ENCODE results near the gene ZNF839.
"Not testable (repeated sequence)": the region's sequence is repeated elsewhere in the genome, so short reads cannot be mapped to it uniquely, and the experiment has no call there.

ZNF839 gene

DNA sequence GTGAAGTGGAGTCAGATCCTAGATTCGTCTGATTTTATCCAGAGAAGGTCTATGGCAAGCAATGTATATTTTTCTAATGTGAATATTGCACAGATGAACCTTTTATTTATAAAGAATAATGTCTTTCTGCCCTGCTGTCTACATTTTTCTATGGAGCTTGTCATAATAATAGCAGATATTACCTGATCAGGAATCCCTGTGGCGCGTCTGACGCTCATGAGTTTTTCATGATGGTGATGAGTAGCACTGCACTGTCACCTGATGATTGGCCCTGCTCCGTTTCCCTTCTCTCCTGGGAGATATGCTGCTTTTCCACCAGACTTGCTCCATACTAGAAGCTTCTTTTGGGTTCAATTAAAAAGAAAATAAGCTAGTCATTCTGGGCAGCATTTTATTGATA is 22.7 kb downstream of the ZNF839 start:
- no peak for DNase-seq

DNA sequence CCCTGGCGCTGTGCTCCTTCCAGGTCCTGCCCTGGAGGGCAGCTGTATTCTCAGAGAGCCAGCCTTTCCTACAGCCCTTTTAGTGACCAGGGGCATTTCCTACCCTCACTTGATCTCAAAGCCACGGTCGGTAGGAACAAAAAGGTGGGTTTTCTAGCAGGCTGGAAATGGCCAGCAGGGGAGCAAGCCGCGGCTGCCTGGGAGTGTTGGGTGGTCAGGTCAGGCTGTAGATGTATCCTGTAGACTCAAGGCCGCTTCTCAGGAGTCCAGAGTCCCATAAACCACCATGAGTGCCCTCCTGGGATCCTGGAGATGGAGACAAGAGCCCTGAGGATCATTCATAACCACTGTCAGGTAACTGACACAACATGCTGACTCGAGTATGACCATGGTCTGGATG is 24.5 kb downstream of the ZNF839 start:
- DNase-seq = no peak

DNA sequence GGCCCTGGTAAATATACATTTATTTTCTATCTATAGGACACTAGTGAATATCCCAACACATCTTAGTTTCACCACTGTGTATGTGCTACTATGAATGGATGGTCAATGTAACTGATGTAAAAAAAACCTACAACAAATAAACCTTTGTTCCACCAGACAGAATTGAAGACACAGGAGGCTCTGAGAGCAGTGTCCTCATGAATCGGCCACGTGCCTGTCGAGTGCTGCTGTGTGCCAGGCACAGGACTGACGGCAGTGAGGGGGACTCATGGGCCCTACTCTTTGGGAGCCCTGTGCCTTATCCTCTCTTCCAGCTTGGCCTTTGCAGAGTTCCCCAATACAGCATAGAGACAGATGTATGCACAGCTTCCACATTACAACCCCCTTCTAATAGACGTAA is 24.9 kb downstream of the ZNF839 start:
- DNase-seq = no peak

DNA sequence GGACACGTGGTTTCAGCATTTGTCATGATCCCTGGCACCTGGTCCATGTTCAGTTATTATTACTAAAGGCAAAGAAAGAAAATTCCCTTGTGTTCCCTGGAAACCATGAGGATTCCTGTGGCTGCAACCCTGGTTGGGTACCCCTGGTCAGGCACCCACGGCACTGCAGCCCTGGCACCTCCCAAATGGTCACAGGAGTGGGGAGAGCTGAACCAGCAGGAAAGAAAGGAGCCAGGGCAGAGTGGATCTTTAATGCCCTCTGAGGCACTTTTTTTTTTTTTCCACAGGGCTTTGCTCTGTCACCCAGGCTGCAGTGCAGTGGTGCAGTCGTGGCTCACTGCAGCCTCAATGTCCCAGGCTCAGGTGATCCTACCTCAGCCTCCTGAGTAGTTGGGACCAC is 25.7 kb downstream of the ZNF839 start:
- no peak for DNase-seq

DNA sequence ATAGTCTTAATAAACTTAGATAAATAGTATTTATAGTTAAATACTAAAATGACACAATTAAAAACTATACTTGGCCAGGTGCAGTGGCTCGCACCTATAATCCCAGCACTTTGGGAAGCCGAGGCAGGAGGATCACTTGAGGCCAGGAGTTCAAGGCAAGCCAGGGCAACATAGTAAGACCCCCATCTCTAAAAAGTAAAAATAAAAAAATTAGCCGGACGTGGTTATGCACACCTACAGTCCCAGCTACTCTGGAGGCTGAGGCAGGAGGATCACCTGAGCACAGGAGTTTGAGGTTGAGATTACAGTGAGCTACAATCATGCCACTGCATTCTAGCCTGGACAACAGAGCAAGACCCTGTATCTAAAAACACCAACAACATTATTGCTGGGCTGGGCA is 27.1 kb downstream of the ZNF839 start:
- DNase-seq = no peak

DNA sequence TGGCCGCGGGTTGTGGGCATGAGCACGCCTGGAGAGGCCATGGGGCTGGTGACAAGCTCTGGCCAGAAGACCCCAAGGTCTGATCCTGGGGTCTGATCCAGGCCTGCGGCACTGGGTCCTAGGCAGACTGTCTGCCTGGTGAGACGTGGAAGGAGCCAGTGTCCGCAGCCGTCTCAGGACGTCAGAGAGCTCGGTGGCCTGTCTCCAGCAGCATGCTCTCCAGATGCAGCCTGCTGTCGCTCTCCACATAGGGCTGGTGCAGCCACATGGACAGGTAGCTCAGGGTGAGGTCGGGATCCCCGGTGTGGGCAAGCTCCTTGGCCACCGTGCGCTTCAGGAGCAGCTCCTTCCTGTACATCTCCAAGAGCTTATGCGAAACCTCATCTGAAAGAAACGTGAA is 28.8 kb downstream of the ZNF839 start:
- no peak for DNase-seq

DNA sequence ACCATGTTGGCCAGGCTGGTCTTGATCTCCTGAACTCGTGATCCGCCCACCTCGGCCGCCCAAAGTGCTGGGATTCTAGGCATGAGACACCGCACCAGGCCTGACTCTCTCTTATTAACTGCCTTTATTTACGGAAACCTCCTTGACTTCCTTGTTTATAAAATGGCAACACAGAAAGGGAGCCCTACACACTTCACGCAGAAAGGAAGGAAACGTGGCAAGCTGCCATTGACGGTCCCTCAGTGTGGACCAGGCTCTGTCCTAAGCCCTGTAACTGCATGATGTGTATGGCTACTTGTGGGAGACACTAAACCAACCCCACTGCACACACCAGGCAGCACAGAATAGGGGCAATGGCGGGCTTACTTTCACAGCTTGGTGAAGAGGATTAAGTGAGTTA is 31.5 kb downstream of the ZNF839 start:
- no peak for DNase-seq

DNA sequence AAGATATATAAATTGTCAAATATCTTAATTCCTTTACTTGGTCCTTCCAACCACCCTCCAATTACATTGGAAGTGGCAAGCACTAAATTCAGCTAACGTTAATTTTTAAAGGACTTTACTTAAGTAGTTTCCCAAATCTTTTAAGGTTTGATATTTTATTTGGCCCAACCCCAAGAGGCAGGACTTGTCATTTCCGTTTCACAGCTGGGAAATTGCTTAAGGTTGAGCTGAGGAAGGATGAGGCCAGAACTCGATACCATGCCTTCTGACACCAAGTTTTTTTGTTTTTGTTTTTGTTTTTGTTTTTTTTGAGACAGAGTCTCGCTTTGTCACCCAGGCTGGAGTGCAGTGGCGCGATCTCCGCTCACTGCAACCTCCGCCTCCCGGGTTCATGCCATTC is 32.0 kb downstream of the ZNF839 start:
- DNase-seq = not testable (repeated sequence)

DNA sequence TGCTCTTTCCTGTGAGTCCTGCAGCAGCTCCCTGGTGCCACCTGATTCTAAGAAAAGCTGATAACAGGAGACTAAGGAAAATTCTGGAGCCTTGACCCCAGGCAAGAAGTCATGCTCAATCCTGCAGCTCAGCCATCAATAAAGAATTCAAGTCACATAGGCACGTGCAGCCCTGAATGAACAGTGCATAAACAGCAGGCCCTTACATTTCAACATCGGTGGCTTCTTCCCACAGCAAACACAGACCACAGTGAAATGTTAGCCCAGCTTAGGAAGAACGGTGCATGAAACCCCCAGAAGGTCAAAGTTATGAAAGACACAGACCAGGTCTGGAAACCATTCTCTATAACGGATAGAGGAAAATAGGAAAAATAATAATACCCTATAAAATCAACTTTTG is 32.7 kb downstream of the ZNF839 start:
- no peak for DNase-seq

DNA sequence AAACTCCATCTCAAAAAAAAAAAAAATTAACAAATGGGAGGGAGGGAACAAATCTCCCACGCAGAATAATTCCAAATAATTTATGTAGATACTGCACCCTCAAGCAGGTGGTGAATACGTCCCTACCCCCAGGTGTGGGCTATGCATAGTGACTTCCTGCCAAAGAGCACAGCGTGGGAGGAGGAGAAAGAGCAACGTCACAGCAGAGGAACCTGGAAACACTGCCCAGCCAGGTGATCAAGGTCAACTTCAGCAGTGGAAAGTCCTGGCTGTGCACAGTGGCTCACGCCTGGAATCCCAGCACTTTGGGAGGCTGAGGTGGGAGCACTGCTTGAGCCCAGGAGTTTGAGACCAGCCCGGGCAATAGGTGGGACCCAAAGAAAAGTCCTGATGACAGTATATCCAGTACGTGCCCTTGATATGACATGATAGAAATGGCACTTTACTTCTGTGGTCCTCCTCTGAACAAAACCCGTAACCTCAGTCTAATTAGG is 33.6 kb downstream of the ZNF839 start:
- no peak for DNase-seq

DNA sequence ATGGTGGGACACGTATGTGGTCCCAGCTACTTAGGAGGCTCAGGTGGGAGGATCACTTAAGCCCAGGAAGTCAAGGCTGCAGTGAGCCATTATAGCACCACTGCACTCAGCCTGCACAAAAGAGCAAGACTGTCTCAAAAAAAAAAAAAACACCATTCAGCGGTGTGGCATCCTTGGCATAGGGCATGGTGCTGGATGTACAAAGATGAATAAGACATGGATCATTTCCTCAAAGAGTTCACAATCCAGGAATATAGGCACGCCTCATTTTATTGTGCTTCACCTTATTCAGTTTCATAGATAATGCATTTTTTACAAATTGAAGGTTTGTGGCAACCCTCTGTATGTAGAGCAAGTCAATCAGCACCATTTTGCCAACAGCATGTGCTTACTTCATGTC is 36.7 kb downstream of the ZNF839 start:
- no peak for DNase-seq

DNA sequence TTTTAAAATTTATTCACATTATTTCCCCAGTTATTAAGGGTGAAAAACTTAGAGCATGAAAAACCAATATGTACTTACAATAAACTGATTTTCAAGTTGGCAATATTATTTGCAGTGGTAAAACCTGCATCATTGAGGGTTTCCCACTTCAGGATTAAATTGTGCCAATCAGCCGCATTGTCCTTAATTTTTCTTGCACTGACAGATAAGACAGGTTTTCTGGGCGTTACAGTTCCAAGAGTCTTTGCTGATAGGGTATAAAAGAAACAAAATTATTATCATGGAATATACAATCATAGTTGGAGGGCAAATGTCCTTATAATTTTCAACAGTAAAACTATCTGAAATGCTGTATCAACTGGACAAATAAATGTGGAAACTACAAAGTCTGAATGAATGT is 39.8 kb downstream of the ZNF839 start:
- DNase-seq = no peak

DNA sequence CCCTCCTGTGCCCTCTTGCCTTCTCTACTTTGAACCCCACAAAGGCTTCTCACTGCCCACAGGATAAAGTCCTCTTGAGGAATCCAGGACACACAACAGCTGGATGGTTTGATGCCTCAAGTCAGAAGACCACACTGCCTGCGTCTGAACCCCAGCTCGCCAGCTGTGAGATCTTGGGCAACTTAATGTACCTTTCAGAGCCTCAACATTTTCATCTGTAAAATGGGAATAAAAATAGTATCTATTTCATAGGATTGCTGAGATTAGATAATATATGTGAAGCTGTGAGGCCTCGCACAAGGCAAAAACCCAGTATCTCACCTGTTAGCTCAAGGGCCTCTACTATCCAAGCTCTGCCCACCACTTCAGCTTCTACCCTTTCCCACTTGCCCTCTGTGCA is 40.8 kb downstream of the ZNF839 start:
- DNase-seq = no peak

DNA sequence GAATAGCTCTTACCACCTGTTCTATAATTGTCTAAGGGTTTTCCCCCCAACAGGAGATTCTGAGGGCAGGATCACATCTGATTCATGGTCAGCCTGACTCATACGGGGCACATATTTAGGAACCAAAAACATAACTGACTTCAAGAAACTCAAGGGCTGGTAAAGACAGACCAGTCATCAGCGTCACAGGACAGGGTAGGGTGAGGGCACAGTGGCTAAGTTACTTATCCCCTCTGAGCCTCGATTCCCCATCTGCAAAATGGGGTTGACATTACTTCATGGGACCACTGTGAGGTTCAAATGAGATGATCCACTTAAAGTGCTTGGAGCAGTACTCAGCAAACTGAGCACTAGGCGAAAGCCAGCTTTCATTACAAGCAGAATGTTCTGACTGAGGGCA is 42.5 kb downstream of the ZNF839 start:
- no peak for DNase-seq

DNA sequence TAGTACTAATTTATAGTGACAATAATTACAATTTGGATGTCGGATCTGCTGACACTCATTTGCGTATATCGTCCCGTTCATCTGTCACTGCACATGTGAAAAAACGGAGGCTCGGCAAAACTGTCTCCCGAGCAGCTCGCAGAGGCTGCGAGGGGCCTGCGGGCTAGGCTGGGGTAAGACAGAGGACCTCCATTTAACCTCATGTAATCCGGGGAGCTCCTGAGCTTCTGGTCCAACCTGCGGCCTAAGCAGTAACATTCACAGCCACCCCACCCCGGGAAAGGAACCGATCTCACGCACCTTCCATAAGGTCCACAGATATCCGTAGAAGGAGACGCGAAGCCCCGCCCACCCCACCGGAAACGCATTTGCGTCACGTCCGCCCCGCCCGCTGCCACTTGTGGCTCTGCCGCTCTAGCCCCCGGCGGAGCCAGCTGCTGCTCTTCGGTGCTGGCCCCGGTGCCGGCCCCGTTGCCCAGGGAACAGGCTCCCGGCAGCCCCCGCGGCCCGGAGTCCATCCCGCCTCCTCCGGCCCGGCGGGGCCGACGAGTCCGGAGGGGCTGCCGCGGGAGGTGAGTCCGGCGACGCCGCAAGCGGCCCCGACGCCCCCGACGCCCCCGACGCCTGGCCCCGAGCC is 43.1 kb downstream of the ZNF839 start, which contains the start of the genes CINP and TECPR2:
CINP (minus strand) TSS at position 346 of the 637 bp plus-strand sequence; CDS start at position 307, 39 bp downstream.
TECPR2 (plus strand) TSS at position 397 of the 637 bp plus-strand sequence. CDS start 13,781 bp downstream, outside the sequence.
- peak; percentile 99 for DNase-seq

DNA sequence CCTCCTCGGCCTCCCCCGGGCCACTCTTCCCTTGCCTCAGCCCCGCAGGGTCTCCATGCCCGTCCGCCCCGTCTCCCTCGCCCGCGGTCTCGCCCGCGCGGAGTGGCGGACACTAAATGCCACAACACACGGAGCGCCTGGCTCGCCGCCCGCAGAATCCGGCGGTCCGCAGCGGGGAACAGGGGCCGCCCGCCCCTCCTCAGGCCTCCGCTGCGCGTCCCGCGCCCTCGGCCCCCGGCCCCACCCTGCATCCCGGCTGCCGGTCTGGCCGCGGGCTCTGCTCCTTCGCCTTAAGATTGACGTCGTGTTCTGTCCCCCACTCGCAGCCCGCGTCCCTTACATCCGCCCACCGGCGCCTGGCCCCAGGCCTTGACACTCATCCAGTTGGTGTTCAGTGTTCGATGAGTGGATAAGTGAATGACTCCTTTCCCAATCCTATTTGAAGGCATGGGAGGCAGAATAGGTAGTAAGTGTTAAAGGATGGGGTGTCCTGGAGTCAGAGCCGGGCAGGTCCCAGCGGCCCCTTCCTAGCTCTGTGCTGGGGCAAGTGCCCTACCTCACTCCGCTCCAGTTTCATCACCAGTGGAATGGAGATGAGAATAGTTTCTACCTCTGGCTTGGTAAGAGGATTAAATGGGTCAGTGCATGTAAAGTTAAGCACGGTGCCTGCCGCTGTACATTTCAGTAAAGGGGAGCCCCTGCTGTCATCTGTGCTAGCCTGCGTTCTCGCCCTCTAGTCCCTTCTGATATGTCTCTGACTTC is 43.8 kb downstream of the ZNF839 start:
- peak; percentile 79 for DNase-seq

DNA sequence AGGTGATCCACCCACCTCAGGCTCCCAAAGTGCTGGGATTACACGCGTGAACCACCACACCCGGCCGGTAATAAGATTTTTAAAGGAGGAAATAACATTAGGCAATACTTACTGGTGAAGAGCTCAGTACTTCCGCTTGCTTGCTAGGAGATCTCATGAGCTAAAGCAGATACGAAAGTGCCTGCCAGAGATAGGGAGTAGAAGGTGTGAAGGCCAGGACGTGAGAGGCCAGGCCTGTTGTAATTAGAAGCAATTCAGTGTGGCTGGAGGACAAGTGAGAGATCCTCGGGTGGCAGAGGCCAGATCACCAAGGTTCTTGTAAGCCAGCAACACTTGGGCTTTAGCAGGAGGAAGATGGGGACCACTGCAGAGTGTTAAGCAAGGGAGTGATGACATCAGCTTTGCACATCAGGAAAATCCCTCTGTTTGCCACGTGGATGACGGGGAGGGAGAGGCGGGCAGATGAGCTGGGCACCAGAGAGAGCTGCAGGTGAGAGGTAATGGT is 50.8 kb downstream of the ZNF839 start:
- DNase-seq = no peak

DNA sequence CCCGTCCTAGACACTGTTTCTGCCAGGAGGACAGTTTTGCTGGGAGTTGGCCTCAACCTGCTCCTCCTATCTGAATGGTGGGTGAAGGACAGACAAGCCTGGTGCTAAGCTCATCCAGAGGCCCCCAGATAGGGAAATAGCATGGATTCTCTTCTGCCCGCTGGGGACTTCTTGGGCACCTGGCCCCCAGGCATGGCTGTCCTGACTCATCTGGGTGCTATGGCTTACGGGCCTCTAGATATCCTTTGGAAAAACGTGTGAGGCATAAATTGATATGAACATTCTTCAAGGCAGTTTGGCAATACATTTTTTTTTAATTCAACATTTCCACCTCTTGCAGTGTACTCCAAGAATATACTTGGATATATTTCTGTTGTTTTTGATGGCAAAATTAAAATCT is 51.8 kb downstream of the ZNF839 start:
- no peak for DNase-seq

DNA sequence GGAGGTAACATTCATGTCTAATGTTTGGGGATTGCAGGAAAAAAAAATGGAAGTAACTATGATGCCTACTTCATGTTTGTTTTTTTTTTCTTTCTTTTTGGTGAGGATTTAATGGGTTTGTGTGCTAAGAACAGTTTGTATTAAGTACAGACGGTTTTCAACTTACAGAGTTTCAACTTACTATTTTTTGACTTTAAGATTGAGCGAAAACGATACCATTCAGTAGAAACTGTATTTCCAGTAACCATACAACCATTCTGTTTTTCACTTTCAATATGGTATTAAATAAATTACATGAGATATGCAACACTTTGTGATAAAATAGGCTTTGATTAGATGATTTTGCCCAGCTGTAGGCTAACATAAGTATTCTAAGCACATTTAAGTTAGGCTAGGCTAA is 53.6 kb downstream of the ZNF839 start:
- DNase-seq = no peak

DNA sequence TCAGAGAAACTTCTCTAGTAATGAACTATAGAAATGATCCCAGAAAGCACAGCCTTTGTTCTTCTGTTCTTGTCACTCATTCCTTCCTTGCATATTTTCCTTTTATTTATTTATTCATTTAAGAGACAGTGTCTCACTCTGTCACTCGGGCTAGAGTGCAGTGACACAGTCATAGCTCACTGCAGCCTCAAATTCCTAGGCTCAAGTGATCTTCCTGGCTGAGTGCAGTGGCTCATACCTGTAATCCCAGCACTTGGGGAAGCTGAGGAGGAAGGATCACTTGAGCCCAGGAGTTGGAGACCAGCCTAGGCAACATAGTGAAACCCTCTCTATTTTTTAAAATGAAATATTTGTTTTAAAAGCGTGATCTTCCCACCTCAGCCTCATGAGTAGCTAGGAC is 54.7 kb downstream of the ZNF839 start:
- DNase-seq = no peak

DNA sequence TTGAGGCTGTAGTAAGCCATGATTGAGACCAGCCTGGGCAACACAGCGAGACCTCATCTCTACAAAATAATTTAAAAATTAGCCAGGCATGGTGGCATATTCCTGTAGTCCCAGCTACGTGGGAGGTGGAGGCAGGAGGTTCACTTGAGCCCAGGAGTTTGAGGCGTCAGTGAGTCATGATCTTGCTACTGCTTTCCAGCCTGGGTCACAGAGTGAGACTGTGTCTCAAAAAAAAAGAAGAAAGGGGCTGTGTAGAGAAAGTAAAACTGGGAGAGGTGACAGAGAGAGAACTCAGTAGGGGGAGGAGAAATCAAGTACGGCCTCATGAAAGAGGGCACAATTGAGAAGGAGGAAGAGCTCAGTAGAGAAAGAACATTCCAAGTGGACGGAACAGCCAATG is 55.6 kb downstream of the ZNF839 start:
- DNase-seq = no peak

DNA sequence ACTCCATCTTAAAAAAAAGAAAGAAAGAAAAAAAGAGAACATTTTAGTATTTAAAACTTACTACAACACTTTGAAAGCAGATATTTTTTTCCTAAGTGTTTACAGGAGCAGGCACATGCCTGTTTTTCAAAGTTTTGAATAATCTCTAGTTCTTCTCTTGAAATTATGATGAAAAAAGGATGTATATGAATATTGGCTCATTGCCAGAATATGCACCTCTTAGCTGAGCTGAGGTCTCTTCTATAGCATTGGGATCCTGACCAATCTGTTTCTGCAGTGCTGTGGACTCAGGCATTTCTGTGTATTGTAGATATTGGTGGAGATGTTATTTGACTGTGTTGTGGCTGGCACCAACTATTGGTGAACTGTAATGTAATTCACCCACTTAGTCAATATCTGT is 58.1 kb downstream of the ZNF839 start:
- no peak for DNase-seq

DNA sequence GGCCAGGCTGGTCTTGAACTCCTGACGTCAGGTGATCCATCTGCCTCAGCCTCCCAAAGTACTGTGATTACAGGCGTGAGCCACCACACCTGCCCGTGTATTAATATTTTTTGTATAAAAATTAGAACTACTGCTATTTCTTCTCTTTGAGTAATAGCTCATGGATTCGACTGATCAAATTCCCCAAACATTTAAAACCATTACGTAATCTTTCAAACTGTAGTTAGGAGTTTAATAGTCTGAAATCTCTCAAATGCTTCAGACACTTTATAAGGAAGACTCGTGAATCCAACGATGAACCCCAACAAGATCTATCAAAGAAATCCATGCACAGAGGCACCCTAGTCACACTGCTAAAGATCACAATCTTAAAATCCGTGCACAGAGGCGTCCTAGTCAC is 59.3 kb downstream of the ZNF839 start:
- no peak for DNase-seq

DNA sequence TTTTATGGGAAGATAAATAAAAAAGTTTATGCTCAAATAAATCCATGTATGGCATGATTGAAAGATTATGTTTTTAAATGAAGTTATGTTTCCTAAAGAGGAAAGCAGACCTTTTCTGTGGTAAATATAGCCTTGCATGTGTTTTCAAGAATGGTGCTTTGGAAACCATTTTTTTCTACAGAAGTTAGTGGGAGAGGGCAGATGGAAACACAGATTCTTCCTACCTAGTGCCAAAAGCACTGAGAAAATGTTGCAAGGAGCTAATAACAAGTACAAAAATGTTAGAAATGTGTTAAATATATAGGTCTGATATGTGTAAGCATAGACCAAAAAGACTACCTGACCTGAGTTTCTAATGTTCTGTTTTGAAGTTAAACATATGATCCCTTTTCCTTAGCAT is 67.5 kb downstream of the ZNF839 start:
- DNase-seq = no peak

All from NCI-H69 (cell line).